Measurements from ENCODE around the gene AP3S2. TPM values are rescaled to one million over a fixed set of nuclear protein-coding genes. Genes with fewer than 3 reads are reported as not detected.

The AP3S2 gene
- 39.5 and 53.2 TPM in 2 replicates for total RNA-seq

GRCh38 chr15:89893696-89894447 lies at the start of gene AP3S2:
AP3S2 (minus strand) TSS chr15:89893994; CDS start chr15:89893949, 45 bp downstream.

GRCh38 chr15:89912674-89913396 lies 19.0 kb upstream of the AP3S2 start, which contains the start of gene ARPIN:
ARPIN (minus strand) TSS chr15:89912952; CDS start chr15:89912835, 117 bp downstream.

Small RNA genes within 50 kb of the gene (small RNA-seq; reads per million reads assigned to genes)
- gene MIR5009 (not detected), gene MIR5094 (not detected), gene RNU6-1111P (not detected), gene RNU7-111P (not detected)

Other genes starting within 250 kb of the AP3S2 start
- gene KIF7, start 238.5 kb downstream of the AP3S2 start, total RNA-seq = 6.5 and 7.8 TPM in 2 replicates
- gene PLIN1, start 214.6 kb downstream of the AP3S2 start, total RNA-seq = under 0.01 TPM in 1 of 2 replicates, not detected in the other
- gene PEX11A, start 203.2 kb downstream of the AP3S2 start, total RNA-seq = 3.1 and 5.2 TPM in 2 replicates
- gene WDR93, start 203.2 kb downstream of the AP3S2 start, total RNA-seq = 0.13 TPM in 1 of 2 replicates, not detected in the other
- gene MESP1, start 142.7 kb downstream of the AP3S2 start, total RNA-seq = 0.36 and 0.66 TPM in 2 replicates
- 0.14 and 0.27 TPM in 2 replicates for gene MESP2, start 117.7 kb downstream of the AP3S2 start, total RNA-seq
- gene ANPEP, start 79.1 kb downstream of the AP3S2 start, total RNA-seq = 19.0 and 70.2 TPM in 2 replicates
- 12.0 and 16.3 TPM in 2 replicates for gene ARPIN, start 19.0 kb upstream of the AP3S2 start, total RNA-seq
- gene ZNF710, start 107.3 kb upstream of the AP3S2 start, total RNA-seq = 14.8 and 21.5 TPM in 2 replicates
- 67.2 and 74.4 TPM in 2 replicates for gene IDH2, start 208.5 kb upstream of the AP3S2 start, total RNA-seq

Measured in thoracic aorta endothelial cell (primary cell).